H1 (cell line): ENCODE results near the gene GLRA1. TPM values are rescaled to one million over a fixed set of nuclear protein-coding genes. Genes with fewer than 3 reads are reported as not detected.

Experiments used
- CHD7 ChIP-seq: fragments of 300-600 bp; sonication (generic); IDR thresholded peaks from 2 replicates; pipeline ENCODE4 v1.7.1; 2012; ENCODE audit warnings: low read length, moderate library complexity, mild to moderate bottlenecking, inconsistent platforms; ENCODE audit not compliant: insufficient replicate concordance
- EGR1 ChIP-seq: IDR thresholded peaks from 2 replicates; pipeline ENCODE4 v1.6.1; 2011; ENCODE audit warnings: low read depth, low read length, borderline replicate concordance
- SUZ12 ChIP-seq: fragments of 200-600 bp; sonication (generic); IDR thresholded peaks from 2 replicates; pipeline ENCODE4 v1.6.1; 2012; ENCODE audit warnings: mild to moderate bottlenecking, inconsistent platforms, low read length, moderate library complexity, mixed read lengths
- TAF1 ChIP-seq: IDR thresholded peaks from 2 replicates; pipeline ENCODE4 v1.6.1; 2011; ENCODE audit warnings: mild to moderate bottlenecking, low read depth, low read length
- polyA plus RNA-seq, 7 experiments: library from polyadenylated mRNA; depleted of rRNA in 3 of 7; stranded (reverse) in 5 of 7; unstranded in 2 of 7; fragments of >200 nt in 5 of 7; fragments of 200-250 nt in 2 of 7; gene quantifications; 1 replicate in 5 of 7; 2 replicates in 1 of 7; 4 replicates in 1 of 7; pipeline versions ENCODE4 v1.2.1 to v1.2.3, GENCODE V29; 2011 to 2013; ENCODE audit warnings: missing spikeins in 2 of 7, mixed read lengths in 2 of 7
- total RNA-seq: library from RNA; stranded (reverse); fragmentation: NEBNext Ultra II Directional; extraction: Animal tissue kit (Norgen Biotek cat#: 25700); gene quantifications from 2 replicates; pipeline ENCODE4 v1.2.1, GENCODE V29; 2021

Gene GLRA1
- total and polyA plus RNA-seq, 2 of the 8 experiments (the other 6 are each of a cell fraction or from before 2014, with no cell fraction given) = not detected

DNA sequence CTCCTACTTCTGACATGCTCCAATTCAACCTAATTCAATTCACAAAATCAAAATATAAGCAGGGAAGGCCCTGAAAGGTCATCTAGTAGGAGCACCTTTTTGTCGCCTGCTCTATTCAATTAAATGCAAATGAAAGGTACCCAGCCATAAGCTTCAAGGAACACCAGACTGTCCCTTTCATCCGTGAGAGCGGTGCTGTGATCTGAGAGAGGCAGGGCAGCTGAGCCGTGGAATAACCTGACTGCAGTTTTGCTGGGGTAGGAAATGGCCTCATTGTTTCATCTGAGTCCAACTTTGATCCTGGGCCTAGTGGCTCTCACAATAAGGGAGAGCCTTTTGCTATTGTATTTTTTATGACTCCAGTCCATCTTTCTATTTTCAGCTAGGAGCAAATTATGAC lies 39.8 kb upstream of the GLRA1 start (continued):
- no peak for TF ChIP-seq CHD7
- TF ChIP-seq SUZ12 = no peak
- no peak for TF ChIP-seq TAF1
- TF ChIP-seq EGR1 = no peak
